Osteoblast (primary cell): ENCODE measurements around the gene ZC3H18. TPM values are rescaled to one million over a fixed set of nuclear protein-coding genes. Genes with fewer than 3 reads are reported as not detected.

Experiments
- DNase-seq: peaks from one replicate; pipeline ENCODE4 v3.0.0; 2011; ENCODE audit warnings: low spot score, mixed read lengths; ENCODE audit not compliant: insufficient read length; ENCODE audit errors: missing footprints
- H2AFZ ChIP-seq: 2 replicates; pipeline ENCODE4 v1.6.0; 2011; ENCODE audit warnings: mild to moderate bottlenecking, low read length
- H3K27ac ChIP-seq: 2 replicates; pipeline ENCODE4 v1.5.1; 2011; ENCODE audit warnings: mild to moderate bottlenecking, low read depth, low read length, moderate library complexity
- H3K27me3 ChIP-seq: 2 replicates; pipeline ENCODE4 v1.6.0; 2012; ENCODE audit warnings: mild to moderate bottlenecking, control low read depth, inconsistent platforms, low read length, moderate library complexity; ENCODE audit not compliant: insufficient read depth
- H3K36me3 ChIP-seq: 2 replicates; pipeline ENCODE4 v1.5.1; 2011; ENCODE audit warnings: mild to moderate bottlenecking, low read length, control low read depth, moderate library complexity; ENCODE audit not compliant: insufficient read depth
- H3K4me1 ChIP-seq: 2 replicates; pipeline ENCODE4 v1.5.1; 2011; ENCODE audit warnings: mild to moderate bottlenecking, low read length, control low read depth, moderate library complexity; ENCODE audit not compliant: insufficient read depth
- H3K4me2 ChIP-seq: 2 replicates; pipeline ENCODE4 v1.6.0; 2011; ENCODE audit warnings: mild to moderate bottlenecking, low read length; ENCODE audit not compliant: insufficient read depth
- H3K4me3 ChIP-seq: fragments of 200-600 bp; sonication (generic); 3 replicates; pipeline ENCODE4 v1.5.1; 2012; ENCODE audit warnings: mild to moderate bottlenecking, low read length, inconsistent platforms; ENCODE audit not compliant: insufficient read depth
- H3K79me2 ChIP-seq: 2 replicates; pipeline ENCODE4 v1.6.0; 2012; ENCODE audit warnings: mild to moderate bottlenecking, low read length, control low read depth, inconsistent platforms; ENCODE audit not compliant: insufficient read depth
- H3K9me3 ChIP-seq: 2 replicates; pipeline ENCODE4 v1.5.1; 2011; ENCODE audit warnings: low read depth, low read length, control low read depth
- H4K20me1 ChIP-seq: 2 replicates; pipeline ENCODE4 v1.6.0; 2012; ENCODE audit warnings: mild to moderate bottlenecking, low read length, control low read depth; ENCODE audit not compliant: insufficient read depth
- total RNA-seq: library from RNA; depleted of rRNA; stranded (reverse); fragments of >200 nt; gene quantifications from 2 replicates; pipeline ENCODE4 v1.2.3, GENCODE V29; 2012
- TF ChIP-seq, protein P1 (sequence below): IDR thresholded peaks from 2 replicates; pipeline ENCODE4 v1.5.1; 2011; ENCODE audit warnings: mild to moderate bottlenecking, low read depth, low read length, moderate library complexity; ENCODE audit errors: extremely low read depth

The ZC3H18 gene
- total RNA-seq, 1 donor: 10.9 TPM

- no peak overlapping the region for H3K4me3 ChIP-seq
- no peaks in the 10 kb centered on the region for H3K36me3 ChIP-seq
- no peak overlapping the region for H3K4me2 ChIP-seq
- no peak overlapping the region for H3K27ac ChIP-seq
- H2AFZ ChIP-seq: no peak overlapping the region
- no peak for DNase-seq
- no peaks in the 10 kb centered on the region for H3K9me3 ChIP-seq
- H3K4me1 ChIP-seq: peaks cover 18% of the 10 kb centered on the region
- H4K20me1 ChIP-seq: peaks cover 9% of the 10 kb centered on the region
- H3K27me3 ChIP-seq: no peaks in the 10 kb centered on the region
- peaks cover 11% of the 10 kb centered on the region for H3K79me2 ChIP-seq
- TF ChIP-seq, protein P1, sequence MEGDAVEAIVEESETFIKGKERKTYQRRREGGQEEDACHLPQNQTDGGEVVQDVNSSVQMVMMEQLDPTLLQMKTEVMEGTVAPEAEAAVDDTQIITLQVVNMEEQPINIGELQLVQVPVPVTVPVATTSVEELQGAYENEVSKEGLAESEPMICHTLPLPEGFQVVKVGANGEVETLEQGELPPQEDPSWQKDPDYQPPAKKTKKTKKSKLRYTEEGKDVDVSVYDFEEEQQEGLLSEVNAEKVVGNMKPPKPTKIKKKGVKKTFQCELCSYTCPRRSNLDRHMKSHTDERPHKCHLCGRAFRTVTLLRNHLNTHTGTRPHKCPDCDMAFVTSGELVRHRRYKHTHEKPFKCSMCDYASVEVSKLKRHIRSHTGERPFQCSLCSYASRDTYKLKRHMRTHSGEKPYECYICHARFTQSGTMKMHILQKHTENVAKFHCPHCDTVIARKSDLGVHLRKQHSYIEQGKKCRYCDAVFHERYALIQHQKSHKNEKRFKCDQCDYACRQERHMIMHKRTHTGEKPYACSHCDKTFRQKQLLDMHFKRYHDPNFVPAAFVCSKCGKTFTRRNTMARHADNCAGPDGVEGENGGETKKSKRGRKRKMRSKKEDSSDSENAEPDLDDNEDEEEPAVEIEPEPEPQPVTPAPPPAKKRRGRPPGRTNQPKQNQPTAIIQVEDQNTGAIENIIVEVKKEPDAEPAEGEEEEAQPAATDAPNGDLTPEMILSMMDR: no peak
Observed at GRCh38 chr16:88566158-88566557, 4.0 kb upstream of the ZC3H18 start.

DNA sequence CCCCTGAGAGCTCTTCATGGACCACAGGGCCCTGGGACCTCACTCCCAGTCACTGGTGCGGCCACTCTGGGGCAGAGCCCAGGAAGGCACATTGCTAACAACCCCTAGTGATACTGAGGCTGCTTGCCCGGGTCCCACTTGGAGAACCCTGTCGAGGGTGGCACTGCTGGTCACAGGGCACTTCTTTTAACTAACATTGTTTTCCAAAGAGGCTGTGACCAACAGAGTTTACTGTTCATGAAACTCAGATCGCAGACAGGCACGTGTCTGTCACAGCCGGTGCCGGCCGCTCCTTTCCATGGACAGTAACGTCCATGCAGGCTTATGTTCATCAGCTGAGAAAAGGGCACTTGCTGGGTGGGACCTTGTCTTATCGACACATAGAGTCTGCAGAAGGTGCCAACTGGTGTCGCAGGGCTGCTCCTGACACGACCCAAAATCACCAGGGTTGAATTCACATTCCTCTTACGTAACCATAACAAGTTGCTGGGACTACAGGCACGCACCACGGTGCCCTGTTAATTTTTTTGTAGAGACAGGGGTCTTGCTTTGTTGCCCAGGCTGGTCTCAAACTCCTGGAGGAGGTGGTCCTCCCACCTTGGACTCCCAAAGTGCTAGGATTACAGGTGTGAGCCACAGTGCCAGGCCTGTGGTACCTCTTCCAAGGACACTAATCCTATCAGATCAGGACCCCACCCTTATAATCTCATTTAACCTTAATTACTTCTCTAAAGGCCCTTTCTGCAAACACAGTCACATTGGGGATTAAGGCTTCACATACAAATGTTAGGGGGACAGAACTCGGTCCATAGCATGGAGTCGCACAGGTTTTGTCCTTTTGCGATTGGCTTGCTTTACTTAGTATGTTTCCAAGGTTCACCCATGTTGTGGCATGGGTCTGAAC lies 1.2 kb upstream of the ZC3H18 start:
- peak overlapping the region; percentile 90 for H3K4me3 ChIP-seq
- H3K79me2 ChIP-seq: peaks cover 39% of the 10 kb centered on the region
- H3K4me1 ChIP-seq: peaks cover 27% of the 10 kb centered on the region
- no peak for DNase-seq
- peak overlapping the region; percentile 35 for H3K27ac ChIP-seq
- peaks cover 6% of the 10 kb centered on the region for H3K36me3 ChIP-seq
- H3K4me2 ChIP-seq: peak overlapping the region; percentile 85
- TF ChIP-seq, protein P1: no peak
- H3K27me3 ChIP-seq: no peaks in the 10 kb centered on the region
- peak overlapping the region; percentile 91 for H2AFZ ChIP-seq
- peaks cover 26% of the 10 kb centered on the region for H4K20me1 ChIP-seq
- no peaks in the 10 kb centered on the region for H3K9me3 ChIP-seq

DNA sequence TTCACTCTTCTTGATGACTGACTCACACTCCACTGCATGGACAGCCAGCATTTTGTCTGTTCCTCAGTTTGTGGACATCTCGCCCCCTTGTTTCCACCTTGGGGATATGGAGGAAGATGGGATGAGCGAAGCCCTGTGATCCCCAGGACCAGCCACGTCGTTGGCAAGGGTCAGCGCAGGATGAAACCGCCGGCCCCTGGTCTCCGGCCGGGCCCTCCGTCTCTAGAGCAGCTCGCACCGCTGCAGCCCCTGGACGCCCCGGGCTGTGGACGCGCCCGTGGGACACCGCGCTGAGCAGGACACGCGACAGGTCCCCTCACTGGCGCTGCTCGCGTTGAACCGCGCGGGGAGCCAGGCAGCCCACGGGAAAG lies 604 bp upstream of the ZC3H18 start:
- peak overlapping the region; percentile 35 for H3K27ac ChIP-seq
- peak overlapping the region; percentile 85 for H3K4me2 ChIP-seq
- H3K79me2 ChIP-seq: peaks cover 44% of the 10 kb centered on the region
- H3K4me3 ChIP-seq: peak overlapping the region; percentile 90
- DNase-seq: no peak
- peak overlapping the region; percentile 91 for H2AFZ ChIP-seq
- peaks cover 27% of the 10 kb centered on the region for H3K4me1 ChIP-seq
- no peaks in the 10 kb centered on the region for H3K9me3 ChIP-seq
- H4K20me1 ChIP-seq: peaks cover 26% of the 10 kb centered on the region
- H3K36me3 ChIP-seq: peaks cover 6% of the 10 kb centered on the region
- TF ChIP-seq, protein P1: no peak
- no peaks in the 10 kb centered on the region for H3K27me3 ChIP-seq

DNA sequence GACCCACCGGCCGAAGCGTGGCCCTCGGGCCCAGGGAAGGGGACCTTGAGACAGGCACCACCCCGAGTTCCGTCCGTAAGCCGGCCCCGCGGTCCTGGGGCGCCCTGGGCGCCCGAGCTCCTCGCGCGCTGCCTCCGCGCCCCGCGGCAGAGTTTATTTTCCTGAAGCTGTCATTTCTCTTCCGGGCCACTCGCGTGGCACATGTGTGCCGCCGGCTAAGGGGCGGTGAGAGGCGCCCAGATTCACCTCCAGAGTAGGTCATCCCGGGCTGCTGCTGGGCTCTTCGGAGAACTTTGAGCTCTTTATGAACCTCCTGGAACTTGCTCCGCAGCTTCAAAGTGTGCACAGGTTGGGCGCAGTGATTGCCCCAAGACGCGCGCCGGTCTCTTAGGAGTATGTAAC lies 489 bp downstream of the ZC3H18 start:
- Histone ChIP-seq H3K27me3 (no peaks in the 10 kb centered on the region), H3K4me2 (peak overlapping the region; percentile 83), H3K79me2 (peaks cover 50% of the 10 kb centered on the region), H3K9me3 (no peaks in the 10 kb centered on the region), H3K4me1 (peaks cover 27% of the 10 kb centered on the region), H3K4me3 (peak overlapping the region; percentile 90), H3K36me3 (peaks cover 6% of the 10 kb centered on the region), H4K20me1 (peaks cover 30% of the 10 kb centered on the region), H2AFZ (peak overlapping the region; percentile 72), H3K27ac (peak overlapping the region; percentile 65)
- TF ChIP-seq, protein P1: no peak
- no peak for DNase-seq
